HCT116 (cell line): Measurements from ENCODE around the gene GNL2.

ENCODE experiments used
- CTCF ChIP-seq, 3 experiments: fragments of 200-600 bp in 1 of 3; sonication (generic) in 1 of 3; IDR thresholded peaks in 2 of 3; conservative IDR thresholded peaks in 1 of 3; 2 replicates each; pipeline ENCODE4 v1.5.1; 2012 to 2017; ENCODE audit warnings: low read depth in 2 of 3, low read length in 2 of 3, antibody characterized with exemption in 1 of 3, borderline replicate concordance in 1 of 3, control low read depth in 1 of 3, mild to moderate bottlenecking in 1 of 3, mixed read lengths in 1 of 3, mixed run types in 1 of 3, moderate library complexity in 1 of 3; ENCODE audit not compliant: insufficient read depth in 1 of 3
- POLR2A ChIP-seq: IDR thresholded peaks from 2 replicates; pipeline ENCODE4 v1.7.0; 2011; ENCODE audit warnings: borderline replicate concordance; ENCODE audit not compliant: insufficient read depth, insufficient read length; ENCODE audit errors: extremely low read depth
- POLR2AphosphoS5 ChIP-seq: IDR thresholded peaks from 2 replicates; pipeline ENCODE4 v1.6.1; 2011; ENCODE audit warnings: mild to moderate bottlenecking, low read depth, low read length, moderate library complexity
- RAD21 ChIP-seq: IDR thresholded peaks from 2 replicates; pipeline ENCODE4 v1.6.1; 2012; ENCODE audit warnings: low read depth, mild to moderate bottlenecking

DNA sequence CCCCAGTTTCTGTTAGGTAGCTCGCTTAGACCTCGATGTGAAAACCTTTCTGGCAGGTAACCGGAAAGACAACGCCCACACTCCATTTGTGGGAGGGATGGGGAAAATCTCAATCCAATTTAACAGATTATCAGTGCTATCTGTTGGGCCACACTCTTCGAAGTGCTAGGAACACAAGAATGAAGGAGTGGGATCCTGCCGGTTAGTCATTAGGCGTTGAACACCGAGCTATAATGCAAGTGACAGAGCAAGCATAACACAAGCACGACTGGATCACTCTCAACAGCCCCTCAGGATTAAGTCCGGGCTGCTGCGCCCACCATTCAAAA, 42.2 kb downstream of the GNL2 start:
- no peak for TF ChIP-seq POLR2A
- no peak for TF ChIP-seq CTCF (IDR thresholded peaks at IDR 0.05 in 2 of 3, conservative IDR thresholded peaks at IDR 0.05 in 1 of 3; ENCODE audit: borderline replicate concordance in 1 of 3, insufficient read depth in 1 of 3, low read depth in 2 of 3, low read length in 2 of 3)
- no peak for TF ChIP-seq POLR2AphosphoS5
- no peak for TF ChIP-seq RAD21
